MM.1S (cell line): Measurements from ENCODE around the gene HMCES.
A peak's percentile ranks its signal among the peaks of the same experiment; 100 is the strongest.

Experiments used
- DNase-seq: peaks from one replicate; pipeline ENCODE4 v3.0.0-alpha.2; 2015
- H2AFZ ChIP-seq: fragments of 300-600 bp; sonication (generic); 2 replicates; pipeline ENCODE4 v1.6.0; 2016; ENCODE audit warnings: antibody characterized with exemption, low read length
- H3F3A ChIP-seq: fragments of 300-600 bp; sonication (generic); 2 replicates; pipeline ENCODE4 v1.6.1; 2016; ENCODE audit warnings: mild to moderate bottlenecking, antibody characterized with exemption, low read length, moderate library complexity, mixed read lengths; ENCODE audit not compliant: insufficient read depth
- H3K27ac ChIP-seq: fragments of 300-600 bp; sonication (generic); 2 replicates; pipeline ENCODE4 v1.5.1; 2016; ENCODE audit warnings: mild to moderate bottlenecking, low read length
- H3K27me3 ChIP-seq: fragments of 300-600 bp; sonication (generic); replicated peaks from 2 replicates; pipeline ENCODE4 v1.6.0; 2016; ENCODE audit warnings: low read length; ENCODE audit not compliant: insufficient read depth
- H3K36me3 ChIP-seq: fragments of 300-600 bp; sonication (generic); replicated peaks from 2 replicates; pipeline ENCODE4 v1.6.1; 2016; ENCODE audit warnings: mild to moderate bottlenecking, low read length, mixed read lengths; ENCODE audit not compliant: insufficient read depth
- H3K4me1 ChIP-seq: fragments of 300-600 bp; sonication (generic); 2 replicates; pipeline ENCODE4 v1.6.1; 2016; ENCODE audit warnings: low read length, mixed read lengths
- H3K4me2 ChIP-seq: fragments of 300-600 bp; sonication (generic); 2 replicates; pipeline ENCODE4 v1.6.0; 2016; ENCODE audit warnings: low read depth, low read length
- H3K4me3 ChIP-seq: fragments of 300-600 bp; sonication (generic); 2 replicates; pipeline ENCODE4 v1.5.1; 2016; ENCODE audit warnings: low read length, mixed read lengths
- H3K79me2 ChIP-seq: fragments of 300-600 bp; sonication (generic); 2 replicates; pipeline ENCODE4 v1.6.1; 2016; ENCODE audit warnings: mixed run types, low read length, mixed read lengths
- H3K9ac ChIP-seq: fragments of 300-600 bp; sonication (generic); 2 replicates; pipeline ENCODE4 v1.6.1; 2016; ENCODE audit warnings: low read length, mixed read lengths
- H3K9me2 ChIP-seq: fragments of 300-600 bp; sonication (generic); replicated peaks from 2 replicates; pipeline ENCODE4 v1.6.1; 2016; ENCODE audit warnings: mild to moderate bottlenecking, low read length, mixed read lengths; ENCODE audit not compliant: insufficient read depth
- H3K9me3 ChIP-seq: fragments of 300-600 bp; sonication (generic); replicated peaks from 2 replicates; pipeline ENCODE4 v1.6.1; 2016; ENCODE audit warnings: mild to moderate bottlenecking, low read length, mixed read lengths; ENCODE audit not compliant: insufficient read depth
- H4K20me1 ChIP-seq: fragments of 300-600 bp; sonication (generic); 2 replicates; pipeline ENCODE4 v1.6.1; 2016; ENCODE audit warnings: mild to moderate bottlenecking, low read length, moderate library complexity, mixed read lengths; ENCODE audit not compliant: insufficient read depth
- EZH2 ChIP-seq: fragments of 300-600 bp; sonication (generic); optimal IDR thresholded peaks from 2 replicates; pipeline ENCODE3; 2017; ENCODE audit warnings: low read depth, mild to moderate bottlenecking, antibody characterized with exemption, low read length, mixed read lengths
- EZH2phosphoT487 ChIP-seq: fragments of 300-600 bp; sonication (generic); IDR thresholded peaks from 2 replicates; pipeline ENCODE4 v1.6.1; 2018; ENCODE audit warnings: antibody characterized with exemption, low read length
- TF ChIP-seq, protein P1 (sequence below): fragments of 300-600 bp; sonication (generic); IDR thresholded peaks from 2 replicates; pipeline ENCODE4 v1.5.1; 2016; ENCODE audit warnings: antibody characterized with exemption, low read length, mixed read lengths

The HMCES gene

DNA sequence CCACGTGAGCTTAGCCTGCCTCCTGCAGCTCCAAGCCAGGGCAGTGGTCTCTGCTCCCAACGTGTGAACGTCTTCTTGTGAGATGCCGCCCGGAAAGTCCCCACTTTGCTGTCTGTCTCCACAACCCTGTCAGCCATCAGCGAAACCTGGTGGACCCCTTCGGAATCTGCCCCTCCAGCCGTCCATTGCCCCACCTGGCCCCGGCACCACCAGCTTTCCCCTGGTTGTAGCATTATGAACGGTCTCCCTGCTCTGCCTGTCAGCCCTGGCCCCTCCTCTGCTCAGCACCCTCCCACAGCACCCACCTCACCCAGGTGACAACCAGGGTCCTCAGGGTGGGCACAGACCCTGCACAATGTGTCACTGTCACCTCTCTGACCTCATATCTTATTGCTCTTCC lies 71.1 kb downstream of the HMCES start:
- TF ChIP-seq, protein P1, sequence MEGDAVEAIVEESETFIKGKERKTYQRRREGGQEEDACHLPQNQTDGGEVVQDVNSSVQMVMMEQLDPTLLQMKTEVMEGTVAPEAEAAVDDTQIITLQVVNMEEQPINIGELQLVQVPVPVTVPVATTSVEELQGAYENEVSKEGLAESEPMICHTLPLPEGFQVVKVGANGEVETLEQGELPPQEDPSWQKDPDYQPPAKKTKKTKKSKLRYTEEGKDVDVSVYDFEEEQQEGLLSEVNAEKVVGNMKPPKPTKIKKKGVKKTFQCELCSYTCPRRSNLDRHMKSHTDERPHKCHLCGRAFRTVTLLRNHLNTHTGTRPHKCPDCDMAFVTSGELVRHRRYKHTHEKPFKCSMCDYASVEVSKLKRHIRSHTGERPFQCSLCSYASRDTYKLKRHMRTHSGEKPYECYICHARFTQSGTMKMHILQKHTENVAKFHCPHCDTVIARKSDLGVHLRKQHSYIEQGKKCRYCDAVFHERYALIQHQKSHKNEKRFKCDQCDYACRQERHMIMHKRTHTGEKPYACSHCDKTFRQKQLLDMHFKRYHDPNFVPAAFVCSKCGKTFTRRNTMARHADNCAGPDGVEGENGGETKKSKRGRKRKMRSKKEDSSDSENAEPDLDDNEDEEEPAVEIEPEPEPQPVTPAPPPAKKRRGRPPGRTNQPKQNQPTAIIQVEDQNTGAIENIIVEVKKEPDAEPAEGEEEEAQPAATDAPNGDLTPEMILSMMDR, result no peak
- TF ChIP-seq EZH2 (no peak), EZH2phosphoT487 (no peak)
- Histone ChIP-seq H3K4me2 (no peak overlapping the region), H3K36me3 (no peaks in the 10 kb centered on the region), H3F3A (no peaks in the 10 kb centered on the region), H3K27ac (no peak overlapping the region), H3K9me2 (no peaks in the 10 kb centered on the region), H3K4me1 (no peaks in the 10 kb centered on the region), H4K20me1 (no peaks in the 10 kb centered on the region), H3K9me3 (no peaks in the 10 kb centered on the region), H3K27me3 (0 out of 2 replicates have a peak, but pooled peaks cover 6% of the 10 kb centered on the region), H3K4me3 (no peak overlapping the region), H3K9ac (no peak overlapping the region), H3K79me2 (no peaks in the 10 kb centered on the region), H2AFZ (no peak overlapping the region)
- no peak for DNase-seq

DNA sequence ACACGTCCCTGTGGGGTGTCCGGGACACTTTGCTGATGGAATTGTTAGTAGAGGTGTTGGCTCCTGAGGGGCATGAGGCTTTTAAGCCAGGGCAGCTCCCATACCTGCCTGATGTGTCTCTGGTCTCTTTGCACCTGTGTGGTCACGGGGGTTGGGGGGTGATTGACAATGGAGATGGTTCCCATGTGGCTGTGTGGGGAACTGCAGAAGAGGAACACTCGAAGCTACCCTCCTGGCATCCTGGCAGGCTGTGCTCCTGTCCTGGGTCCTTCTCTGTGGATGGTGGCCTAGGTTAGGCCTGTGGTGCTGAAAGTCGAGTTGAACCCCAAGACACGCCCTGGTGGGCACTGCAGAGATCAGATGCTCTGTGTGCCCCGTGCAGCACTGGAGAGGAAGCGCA lies 73.4 kb downstream of the HMCES start:
- Histone ChIP-seq H3F3A (no peaks in the 10 kb centered on the region), H3K27me3 (no peaks in the 10 kb centered on the region), H3K9ac (no peak overlapping the region), H4K20me1 (no peaks in the 10 kb centered on the region), H3K27ac (no peak overlapping the region), H3K36me3 (no peaks in the 10 kb centered on the region), H3K9me2 (no peaks in the 10 kb centered on the region), H3K4me2 (no peak overlapping the region), H3K4me3 (no peak overlapping the region), H3K9me3 (no peaks in the 10 kb centered on the region), H3K4me1 (no peaks in the 10 kb centered on the region), H3K79me2 (no peaks in the 10 kb centered on the region), H2AFZ (no peak overlapping the region)
- TF ChIP-seq, protein P1, result 0 out of 2 replicates have a peak, but pooled peaks have one; percentile 30
- TF ChIP-seq EZH2phosphoT487 (no peak), EZH2 (no peak)
- no peak for DNase-seq

DNA sequence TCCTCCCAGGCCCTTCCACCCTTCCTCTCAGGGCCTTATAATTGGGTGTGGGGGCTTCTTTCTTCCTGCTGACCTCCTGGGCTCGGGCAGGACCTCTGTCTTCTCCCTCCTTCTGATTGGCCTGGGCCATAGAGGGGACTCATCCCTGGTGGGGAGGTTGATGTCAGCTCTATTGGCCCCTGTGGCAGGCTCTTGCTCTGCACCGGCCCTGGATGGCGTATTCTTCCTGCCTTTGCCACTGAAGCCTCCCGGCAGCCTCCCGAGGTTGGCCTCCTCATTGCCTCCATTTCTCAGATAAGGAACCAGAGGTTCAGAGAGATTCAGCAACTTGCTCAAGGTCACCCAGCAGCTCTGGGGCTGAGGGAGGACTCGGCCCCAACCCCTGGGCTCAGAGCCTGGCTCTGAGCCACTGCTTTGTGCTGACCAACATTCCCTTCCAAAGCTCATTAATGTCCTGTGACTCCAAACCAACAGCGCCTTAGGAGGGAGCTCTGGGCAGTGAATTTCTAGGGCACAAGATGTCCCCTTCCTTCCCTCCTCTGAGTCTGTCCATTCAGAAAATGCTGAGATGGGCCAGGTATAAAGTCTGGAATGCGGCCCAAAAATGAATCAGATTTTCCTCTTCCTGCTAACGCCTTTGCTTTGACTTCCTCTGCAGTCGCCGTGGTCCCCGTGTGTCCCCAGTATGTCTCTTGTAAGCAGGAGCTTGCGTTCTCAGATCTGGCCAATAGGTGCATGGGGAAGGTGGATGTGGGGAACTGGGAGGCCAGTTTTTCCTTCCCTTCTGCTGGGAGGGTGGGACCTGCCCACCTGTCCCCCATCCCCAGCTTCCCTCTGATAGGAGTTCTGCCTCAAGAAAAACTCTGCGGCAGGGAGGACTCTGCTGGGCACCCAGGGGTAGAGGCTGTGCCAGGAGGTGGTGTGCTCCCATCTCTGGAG lies 74.2 kb downstream of the HMCES start:
- no peaks in the 10 kb centered on the region for H3F3A ChIP-seq
- H3K27me3 ChIP-seq, result no peaks in the 10 kb centered on the region
- no peaks in the 10 kb centered on the region for H3K36me3 ChIP-seq
- no peak overlapping the region for H3K9ac ChIP-seq
- no peak for DNase-seq
- H4K20me1 ChIP-seq, result no peaks in the 10 kb centered on the region
- no peaks in the 10 kb centered on the region for H3K9me2 ChIP-seq
- H3K4me1 ChIP-seq, result no peaks in the 10 kb centered on the region
- H2AFZ ChIP-seq, result no peak overlapping the region
- no peak overlapping the region for H3K27ac ChIP-seq
- no peak overlapping the region for H3K4me2 ChIP-seq
- no peak overlapping the region for H3K4me3 ChIP-seq
- TF ChIP-seq EZH2 (no peak), EZH2phosphoT487 (no peak)
- TF ChIP-seq, protein P1, result no peak
- H3K79me2 ChIP-seq, result no peaks in the 10 kb centered on the region
- H3K9me3 ChIP-seq, result no peaks in the 10 kb centered on the region
